Measurements from ENCODE around the gene DCUN1D1.

DCUN1D1 gene

DNA sequence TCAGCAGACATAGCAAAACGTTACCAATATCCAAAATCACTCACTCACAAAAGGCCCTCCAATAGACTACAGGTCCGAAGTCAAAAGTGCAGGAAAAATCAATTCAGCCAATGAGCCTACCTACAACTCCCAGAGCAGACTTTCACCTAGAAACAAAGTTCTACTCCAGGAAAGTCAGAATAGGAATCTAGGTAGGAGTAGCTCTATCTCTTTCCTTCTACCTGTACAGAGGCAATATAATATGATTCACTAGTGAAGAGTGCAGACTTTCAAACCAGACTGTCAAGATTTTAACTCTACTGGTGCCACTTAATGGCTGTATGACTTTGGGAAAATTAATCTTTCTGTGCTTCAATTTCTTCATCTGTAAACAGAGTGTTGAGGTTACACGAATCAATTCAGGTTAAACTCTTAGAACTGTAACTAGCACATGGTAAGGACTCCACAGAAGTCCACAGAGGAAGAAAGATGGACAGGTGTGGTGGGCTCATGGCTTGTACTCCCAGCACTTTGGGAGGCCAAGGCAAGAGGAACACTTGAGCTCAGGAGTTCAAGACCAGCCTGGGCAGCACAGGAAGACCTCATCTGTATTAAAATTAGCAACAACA lies 9.4 kb downstream of the DCUN1D1 start:
- no peak overlapping the region for H3K4me3 ChIP-seq (replicated peaks; ENCODE audit: insufficient read depth, low read length)
- no peak for DNase-seq (ENCODE audit: low read depth in 1 of 2, low spot score in 1 of 2)
- no peaks in the 10 kb centered on the region for H3K27me3 ChIP-seq (ENCODE audit: insufficient read depth, poor library complexity, severe bottlenecking)
- H3K27ac ChIP-seq (replicated peaks), result no peak overlapping the region
- TF ChIP-seq, protein P1, sequence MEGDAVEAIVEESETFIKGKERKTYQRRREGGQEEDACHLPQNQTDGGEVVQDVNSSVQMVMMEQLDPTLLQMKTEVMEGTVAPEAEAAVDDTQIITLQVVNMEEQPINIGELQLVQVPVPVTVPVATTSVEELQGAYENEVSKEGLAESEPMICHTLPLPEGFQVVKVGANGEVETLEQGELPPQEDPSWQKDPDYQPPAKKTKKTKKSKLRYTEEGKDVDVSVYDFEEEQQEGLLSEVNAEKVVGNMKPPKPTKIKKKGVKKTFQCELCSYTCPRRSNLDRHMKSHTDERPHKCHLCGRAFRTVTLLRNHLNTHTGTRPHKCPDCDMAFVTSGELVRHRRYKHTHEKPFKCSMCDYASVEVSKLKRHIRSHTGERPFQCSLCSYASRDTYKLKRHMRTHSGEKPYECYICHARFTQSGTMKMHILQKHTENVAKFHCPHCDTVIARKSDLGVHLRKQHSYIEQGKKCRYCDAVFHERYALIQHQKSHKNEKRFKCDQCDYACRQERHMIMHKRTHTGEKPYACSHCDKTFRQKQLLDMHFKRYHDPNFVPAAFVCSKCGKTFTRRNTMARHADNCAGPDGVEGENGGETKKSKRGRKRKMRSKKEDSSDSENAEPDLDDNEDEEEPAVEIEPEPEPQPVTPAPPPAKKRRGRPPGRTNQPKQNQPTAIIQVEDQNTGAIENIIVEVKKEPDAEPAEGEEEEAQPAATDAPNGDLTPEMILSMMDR (IDR thresholded peaks at IDR 0.05; ENCODE audit: insufficient read depth, low read length), result no peak

DNA sequence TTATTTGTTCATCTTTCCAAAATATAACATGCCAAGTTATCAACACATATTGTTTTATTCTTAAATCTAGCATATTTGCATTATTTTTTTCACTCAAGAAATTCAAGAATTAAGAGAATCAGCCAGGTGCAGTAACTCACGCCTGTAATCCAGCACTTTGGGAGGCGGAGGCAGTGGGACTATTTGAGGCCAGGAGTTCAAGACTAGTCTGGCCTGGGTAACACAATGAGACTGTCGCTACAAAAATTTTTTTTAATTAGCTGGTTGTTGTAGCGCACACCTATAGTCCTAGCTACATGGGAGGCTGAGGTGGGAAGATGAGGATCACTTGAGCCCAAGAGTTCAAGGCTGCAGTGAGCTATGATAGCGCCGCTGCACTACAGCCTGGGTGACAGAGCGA lies 10.5 kb downstream of the DCUN1D1 start:
- H3K27me3 ChIP-seq (ENCODE audit: insufficient read depth, poor library complexity, severe bottlenecking), result no peaks in the 10 kb centered on the region
- no peak for TF ChIP-seq SPI1 (IDR thresholded peaks at IDR 0.05; ENCODE audit: borderline replicate concordance, low read depth)
- TF ChIP-seq POLR2AphosphoS5 (IDR thresholded peaks at IDR 0.05; ENCODE audit: low read depth), result no peak
- TF ChIP-seq, protein P2, sequence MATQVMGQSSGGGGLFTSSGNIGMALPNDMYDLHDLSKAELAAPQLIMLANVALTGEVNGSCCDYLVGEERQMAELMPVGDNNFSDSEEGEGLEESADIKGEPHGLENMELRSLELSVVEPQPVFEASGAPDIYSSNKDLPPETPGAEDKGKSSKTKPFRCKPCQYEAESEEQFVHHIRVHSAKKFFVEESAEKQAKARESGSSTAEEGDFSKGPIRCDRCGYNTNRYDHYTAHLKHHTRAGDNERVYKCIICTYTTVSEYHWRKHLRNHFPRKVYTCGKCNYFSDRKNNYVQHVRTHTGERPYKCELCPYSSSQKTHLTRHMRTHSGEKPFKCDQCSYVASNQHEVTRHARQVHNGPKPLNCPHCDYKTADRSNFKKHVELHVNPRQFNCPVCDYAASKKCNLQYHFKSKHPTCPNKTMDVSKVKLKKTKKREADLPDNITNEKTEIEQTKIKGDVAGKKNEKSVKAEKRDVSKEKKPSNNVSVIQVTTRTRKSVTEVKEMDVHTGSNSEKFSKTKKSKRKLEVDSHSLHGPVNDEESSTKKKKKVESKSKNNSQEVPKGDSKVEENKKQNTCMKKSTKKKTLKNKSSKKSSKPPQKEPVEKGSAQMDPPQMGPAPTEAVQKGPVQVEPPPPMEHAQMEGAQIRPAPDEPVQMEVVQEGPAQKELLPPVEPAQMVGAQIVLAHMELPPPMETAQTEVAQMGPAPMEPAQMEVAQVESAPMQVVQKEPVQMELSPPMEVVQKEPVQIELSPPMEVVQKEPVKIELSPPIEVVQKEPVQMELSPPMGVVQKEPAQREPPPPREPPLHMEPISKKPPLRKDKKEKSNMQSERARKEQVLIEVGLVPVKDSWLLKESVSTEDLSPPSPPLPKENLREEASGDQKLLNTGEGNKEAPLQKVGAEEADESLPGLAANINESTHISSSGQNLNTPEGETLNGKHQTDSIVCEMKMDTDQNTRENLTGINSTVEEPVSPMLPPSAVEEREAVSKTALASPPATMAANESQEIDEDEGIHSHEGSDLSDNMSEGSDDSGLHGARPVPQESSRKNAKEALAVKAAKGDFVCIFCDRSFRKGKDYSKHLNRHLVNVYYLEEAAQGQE (IDR thresholded peaks at IDR 0.05; ENCODE audit: insufficient replicate concordance, low read depth), result no peak
- TF ChIP-seq, protein P1 (IDR thresholded peaks at IDR 0.05; ENCODE audit: insufficient read depth, low read length), result no peak
- TF ChIP-seq GABPA (IDR thresholded peaks at IDR 0.05; ENCODE audit: low read depth), result no peak
- no peak overlapping the region for H3K27ac ChIP-seq (replicated peaks)
- no peak for DNase-seq (ENCODE audit: low read depth in 1 of 2, low spot score in 1 of 2)
- H3K4me3 ChIP-seq (replicated peaks; ENCODE audit: insufficient read depth, low read length), result no peak overlapping the region

DNA sequence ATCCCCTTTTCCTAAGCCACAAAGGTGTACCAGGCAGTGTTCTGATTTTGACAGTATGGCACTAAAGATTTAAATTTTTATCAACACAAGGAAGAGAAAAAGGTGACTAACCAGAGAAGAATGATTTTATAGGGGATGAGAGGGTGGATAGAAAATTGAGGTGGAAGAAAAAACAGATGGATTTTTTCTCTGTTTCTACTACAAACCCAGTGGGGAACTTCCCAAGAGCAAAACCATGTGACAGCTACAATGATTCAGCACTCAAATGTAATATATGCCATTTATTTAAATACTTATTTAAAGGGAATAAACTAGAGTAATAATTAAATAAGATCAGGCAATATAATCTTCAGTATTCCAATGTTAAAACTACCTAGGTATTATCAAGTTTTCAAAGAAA lies 11.1 kb downstream of the DCUN1D1 start:
- Histone ChIP-seq H3K27me3 (ENCODE audit: insufficient read depth, poor library complexity, severe bottlenecking) (no peaks in the 10 kb centered on the region), H3K27ac (replicated peaks) (no peak overlapping the region), H3K4me3 (replicated peaks; ENCODE audit: insufficient read depth, low read length) (no peak overlapping the region)
- no peak for TF ChIP-seq POLR2AphosphoS5 (IDR thresholded peaks at IDR 0.05; ENCODE audit: low read depth)
- TF ChIP-seq, protein P2 (IDR thresholded peaks at IDR 0.05; ENCODE audit: insufficient replicate concordance, low read depth), result no peak
- no peak for TF ChIP-seq SPI1 (IDR thresholded peaks at IDR 0.05; ENCODE audit: borderline replicate concordance, low read depth)
- TF ChIP-seq, protein P1 (IDR thresholded peaks at IDR 0.05; ENCODE audit: insufficient read depth, low read length), result no peak
- TF ChIP-seq GABPA (IDR thresholded peaks at IDR 0.05; ENCODE audit: low read depth), result no peak
- no peak for DNase-seq (ENCODE audit: low read depth in 1 of 2, low spot score in 1 of 2)
